A673 (cell line): ENCODE results near the gene CAPNS2. TPM values are rescaled to one million over a fixed set of nuclear protein-coding genes. Genes with fewer than 3 reads are reported as not detected.

ENCODE experiments used
- BruUV-seq: library from RNA; stranded (reverse); fragments of 400-500 nt; replicated peaks from 2 replicates; lab custom pipeline; 2021; lab: Mats Ljungman, UMichigan
- CTCF ChIA-PET: fragments of 300-600 bp; sonication (Branson Sonifier 250); formaldehyde crosslinking; loops from one replicate; lab custom pipeline; 2022; ENCODE audit warnings: antibody characterized with exemption; lab: Charles Lee
- POLR2A ChIA-PET: fragments of 300-600 bp; sonication (Branson Sonifier 250); formaldehyde crosslinking; loops from one replicate; lab custom pipeline; 2022; ENCODE audit warnings: antibody characterized with exemption; ENCODE audit not compliant: low non-redundant PET; lab: Charles Lee
- DNase-seq: peaks from one replicate; pipeline ENCODE4 v3.0.0-alpha.2; 2015; ENCODE audit warnings: low spot score
- H3K27ac ChIP-seq: fragments of 200-600 bp; sonication (generic); 2 replicates; pipeline ENCODE4 v1.5.1; 2016; ENCODE audit warnings: mixed run types, low read depth, mild to moderate bottlenecking, mixed read lengths, antibody characterized with exemption, low read length; ENCODE audit not compliant: poor library complexity, severe bottlenecking
- H3K27me3 ChIP-seq: fragments of 200-600 bp; sonication (generic); replicated peaks from 2 replicates; pipeline ENCODE4 v1.6.1; 2017; ENCODE audit warnings: mixed run types, low read depth, mild to moderate bottlenecking, mixed read lengths, antibody characterized with exemption, low read length; ENCODE audit not compliant: insufficient read depth, poor library complexity
- H3K36me3 ChIP-seq: fragments of 200-600 bp; sonication (generic); 2 replicates; pipeline ENCODE4 v1.6.1; 2016; ENCODE audit warnings: mixed run types, mild to moderate bottlenecking, mixed read lengths, antibody characterized with exemption, low read length; ENCODE audit not compliant: insufficient read depth, poor library complexity, severe bottlenecking
- H3K4me1 ChIP-seq: fragments of 200-600 bp; sonication (generic); 2 replicates; pipeline ENCODE4 v1.6.1; 2017; ENCODE audit warnings: mixed run types, mild to moderate bottlenecking, mixed read lengths, antibody characterized with exemption, low read length; ENCODE audit not compliant: insufficient read depth, poor library complexity, severe bottlenecking
- H3K4me3 ChIP-seq: fragments of 200-600 bp; sonication (generic); 2 replicates; pipeline ENCODE4 v1.5.1; 2016; ENCODE audit warnings: low read depth, mixed run types, mild to moderate bottlenecking, mixed read lengths, low read length; ENCODE audit not compliant: poor library complexity, severe bottlenecking
- H3K9me3 ChIP-seq: fragments of 200-600 bp; sonication (generic); 2 replicates; pipeline ENCODE4 v1.6.1; 2016; ENCODE audit warnings: mixed run types, low read depth, mild to moderate bottlenecking, mixed read lengths, antibody characterized with exemption, low read length; ENCODE audit not compliant: poor library complexity, severe bottlenecking
- CTCF ChIP-seq: fragments of 300-800, 200-600 bp; sonication (generic); conservative IDR thresholded peaks from 2 replicates; pipeline ENCODE4 v1.5.1; 2017; ENCODE audit warnings: low read depth, mild to moderate bottlenecking, antibody characterized with exemption, low read length, moderate library complexity, mixed read lengths
- EZH2 ChIP-seq: fragments of 200-600 bp; sonication (generic); IDR thresholded peaks from 2 replicates; pipeline ENCODE4 v1.6.1; 2017; ENCODE audit warnings: borderline replicate concordance, low read depth, mild to moderate bottlenecking, mixed read lengths, antibody characterized with exemption, low read length; ENCODE audit not compliant: poor library complexity, severe bottlenecking
- intact Hi-C: fragments of 100-400 bp; cut with micrococcal nuclease; formaldehyde crosslinking; loops from one replicate; pipeline ENCODE4 v1.10.0; 2022; ENCODE audit not compliant: unreplicated experiment
- total RNA-seq: library from RNA; stranded (reverse); gene quantifications from 2 replicates; pipeline ENCODE4 v1.2.3, GENCODE V29; 2021

Gene CAPNS2
- total RNA-seq, 1 experiment from 2014 or later = not detected

GRCh38 chr16:55539488-55539887 lies 27.0 kb upstream of the CAPNS2 start:
- BruUV-seq = no TSS peak
- no peak overlapping the region for H3K4me3 ChIP-seq
- H3K4me1 ChIP-seq = no peaks in the 10 kb centered on the region
- no peak for DNase-seq
- intact Hi-C loops = no loop called here
- no peaks in the 10 kb centered on the region for H3K36me3 ChIP-seq
- ChIA-PET POLR2A (no interaction called here), CTCF (interaction anchor here (0.8 kb wide), 1 partner anchor 75 kb away, joined by 3 read pairs; no protein-coding TSS in a partner anchor)
- H3K27me3 ChIP-seq = no peaks in the 10 kb centered on the region
- no peaks in the 10 kb centered on the region for H3K9me3 ChIP-seq
- TF ChIP-seq CTCF = no peak
- TF ChIP-seq EZH2 = no peak
- H3K27ac ChIP-seq = no peak overlapping the region

GRCh38 chr16:55540221-55540620 lies 26.3 kb upstream of the CAPNS2 start:
- intact Hi-C loops = loop anchor here (5.0 kb wide), 1 partner anchor 162 kb away; no protein-coding TSS in a partner anchor
- Histone ChIP-seq H3K36me3 (no peaks in the 10 kb centered on the region), H3K27ac (no peak overlapping the region), H3K4me3 (no peak overlapping the region), H3K9me3 (no peaks in the 10 kb centered on the region), H3K27me3 (no peaks in the 10 kb centered on the region), H3K4me1 (no peaks in the 10 kb centered on the region)
- ChIA-PET CTCF (interaction anchor here (0.8 kb wide), 1 partner anchor 75 kb away, joined by 3 read pairs; no protein-coding TSS in a partner anchor), POLR2A (no interaction called here)
- no peak for DNase-seq
- no TSS peak for BruUV-seq
- TF ChIP-seq CTCF (no peak), EZH2 (no peak)

- no peak for TF ChIP-seq EZH2
- TF ChIP-seq CTCF = no peak
- BruUV-seq = no TSS peak
- peak; percentile 10 for DNase-seq
- H3K27ac ChIP-seq = no peak overlapping the region
- H3K27me3 ChIP-seq = no peaks in the 10 kb centered on the region
- intact Hi-C loops = loop anchor here (1.0 to 5.0 kb wide), 2 partner anchors 77 to 160 kb away; no protein-coding TSS in a partner anchor
- H3K9me3 ChIP-seq = no peaks in the 10 kb centered on the region
- ChIA-PET CTCF (no interaction called here), POLR2A (no interaction called here)
- H3K4me1 ChIP-seq = no peaks in the 10 kb centered on the region
- no peak overlapping the region for H3K4me3 ChIP-seq
- no peaks in the 10 kb centered on the region for H3K36me3 ChIP-seq
Observed at GRCh38 chr16:55542459-55543082, 23.9 kb upstream of the CAPNS2 start.
